BE2C (cell line): ENCODE data around the gene NME4.

Experiments
- DNase-seq: peaks from one replicate; pipeline ENCODE4 v3.0.0-alpha.2; 2020
- H3K27me3 ChIP-seq: fragments of 250-450 bp; sonication (Bioruptor Pico); 2 replicates; pipeline ENCODE4 v1.5.1; 2020; ENCODE audit warnings: mild to moderate bottlenecking
- H3K36me3 ChIP-seq: fragments of 250-450 bp; sonication (Bioruptor Pico); 2 replicates; pipeline ENCODE4 v1.5.1; 2020; ENCODE audit warnings: mild to moderate bottlenecking
- H3K4me1 ChIP-seq: fragments of 250-450 bp; sonication (Bioruptor Pico); 2 replicates; pipeline ENCODE4 v1.5.1; 2020
- H3K4me3 ChIP-seq: 2 replicates; pipeline ENCODE4 v1.5.1; 2011; ENCODE audit warnings: low read depth, low read length
- H3K9me3 ChIP-seq: fragments of 250-450 bp; sonication (Bioruptor Pico); 2 replicates; pipeline ENCODE4 v1.5.1; 2020
- CTCF ChIP-seq: IDR thresholded peaks from 2 replicates; pipeline ENCODE4 v1.5.1; 2012; ENCODE audit warnings: mild to moderate bottlenecking, low read depth, low read length

The NME4 gene

GRCh38 chr16:396199-396598 is 800 bp upstream of the NME4 start:
- no peak for DNase-seq
- peak overlapping the region; percentile 62 for H3K4me3 ChIP-seq
- no peaks in the 10 kb centered on the region for H3K9me3 ChIP-seq
- H3K4me1 ChIP-seq, result peaks cover 8% of the 10 kb centered on the region
- no peaks in the 10 kb centered on the region for H3K27me3 ChIP-seq
- no peak for TF ChIP-seq CTCF
- peaks cover 27% of the 10 kb centered on the region for H3K36me3 ChIP-seq

- peak; percentile 68 for DNase-seq
- TF ChIP-seq CTCF, result no peak
- Histone ChIP-seq H3K4me3 (peak overlapping the region; percentile 62), H3K27me3 (no peaks in the 10 kb centered on the region), H3K4me1 (peaks cover 8% of the 10 kb centered on the region), H3K9me3 (no peaks in the 10 kb centered on the region), H3K36me3 (peaks cover 27% of the 10 kb centered on the region)
These were observed 394 bp upstream of the NME4 start for GRCh38 chr16:396605-397004.

GRCh38 chr16:397736-398332 is 835 bp downstream of the NME4 start:
- DNase-seq, result peak; percentile 88
- Histone ChIP-seq H3K27me3 (no peaks in the 10 kb centered on the region), H3K4me1 (peaks cover 8% of the 10 kb centered on the region), H3K4me3 (peak overlapping the region; percentile 35), H3K9me3 (no peaks in the 10 kb centered on the region), H3K36me3 (peaks cover 27% of the 10 kb centered on the region)
- TF ChIP-seq CTCF, result peak; percentile 39

- H3K4me3 ChIP-seq, result no peak overlapping the region; the same call in 1 of the 2 replicates
These were observed 1.8 kb downstream of the NME4 start for GRCh38 chr16:398561-399339.

GRCh38 chr16:399340-400019 is 2.5 kb downstream of the NME4 start:
- no peak for DNase-seq
- Histone ChIP-seq H3K4me1 (peaks cover 8% of the 10 kb centered on the region), H3K9me3 (no peaks in the 10 kb centered on the region), H3K36me3 (peaks cover 27% of the 10 kb centered on the region), H3K27me3 (no peaks in the 10 kb centered on the region), H3K4me3 (no peak overlapping the region)
- no peak for TF ChIP-seq CTCF

More at GRCh38 chr16:398561-399339, 1.8 kb downstream of the NME4 start:
- H3K27me3 ChIP-seq, result no peaks in the 10 kb centered on the region
- peaks cover 27% of the 10 kb centered on the region for H3K36me3 ChIP-seq
- no peak for DNase-seq
- peaks cover 8% of the 10 kb centered on the region for H3K4me1 ChIP-seq
- TF ChIP-seq CTCF, result no peak
- H3K9me3 ChIP-seq, result no peaks in the 10 kb centered on the region
